SIG-M5 treated with dmso at 0.1 percent for 504 hours (cell line): Measurements from ENCODE around the gene PAIP1.
A peak's percentile ranks its signal among the peaks of the same experiment; 100 is the strongest.
"Not testable (repeated sequence)": the region's sequence is repeated elsewhere in the genome, so short reads cannot be mapped to it uniquely, and the experiment has no call there.

ENCODE experiments used
- DNase-seq: peaks from one replicate; lab custom pipeline; 2025; ENCODE audit not compliant: unreplicated experiment; lab: John Stamatoyannopoulos, UW

Gene PAIP1, protein sequence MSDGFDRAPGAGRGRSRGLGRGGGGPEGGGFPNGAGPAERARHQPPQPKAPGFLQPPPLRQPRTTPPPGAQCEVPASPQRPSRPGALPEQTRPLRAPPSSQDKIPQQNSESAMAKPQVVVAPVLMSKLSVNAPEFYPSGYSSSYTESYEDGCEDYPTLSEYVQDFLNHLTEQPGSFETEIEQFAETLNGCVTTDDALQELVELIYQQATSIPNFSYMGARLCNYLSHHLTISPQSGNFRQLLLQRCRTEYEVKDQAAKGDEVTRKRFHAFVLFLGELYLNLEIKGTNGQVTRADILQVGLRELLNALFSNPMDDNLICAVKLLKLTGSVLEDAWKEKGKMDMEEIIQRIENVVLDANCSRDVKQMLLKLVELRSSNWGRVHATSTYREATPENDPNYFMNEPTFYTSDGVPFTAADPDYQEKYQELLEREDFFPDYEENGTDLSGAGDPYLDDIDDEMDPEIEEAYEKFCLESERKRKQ

DNA sequence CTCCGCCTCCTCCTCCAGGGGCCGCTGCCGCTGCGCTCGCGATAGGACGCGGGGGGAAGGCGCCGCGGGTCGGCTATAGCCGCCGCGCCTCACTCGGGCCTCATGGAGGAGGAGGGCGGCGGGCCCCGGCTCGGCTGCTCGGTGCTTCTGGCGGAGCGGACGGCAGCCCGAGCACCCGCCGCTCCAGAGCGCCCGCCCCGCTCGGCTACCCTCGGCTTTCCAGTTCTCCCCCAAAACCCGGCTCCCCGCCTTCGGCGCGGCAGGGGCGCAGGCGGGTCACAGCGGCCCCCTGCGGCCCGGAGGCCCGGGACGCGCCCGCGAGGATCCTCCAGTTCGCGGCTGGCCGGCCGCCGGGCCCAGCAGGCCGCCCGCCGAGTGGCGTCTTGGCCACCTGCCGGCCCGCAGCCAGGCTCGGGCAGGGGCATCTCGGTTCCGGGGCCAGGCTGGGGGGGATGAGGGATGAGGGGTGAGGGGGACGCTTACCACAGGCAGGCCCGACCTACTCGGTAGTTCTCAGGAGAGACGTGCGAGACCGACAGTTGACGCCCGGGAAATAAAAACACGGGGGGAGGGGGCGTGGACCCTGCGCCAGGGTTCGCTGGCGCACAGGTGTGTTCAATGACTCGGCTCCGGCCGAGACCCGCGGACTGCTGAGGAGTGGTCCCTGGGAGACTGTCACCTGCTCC is at the start of gene PAIP1:
Gene PAIP1 (minus strand): TSS at position 221 of the 686 bp plus-strand sequence. CDS start 231 bp downstream, outside the sequence.
- DNase-seq: peak; percentile 82

DNA sequence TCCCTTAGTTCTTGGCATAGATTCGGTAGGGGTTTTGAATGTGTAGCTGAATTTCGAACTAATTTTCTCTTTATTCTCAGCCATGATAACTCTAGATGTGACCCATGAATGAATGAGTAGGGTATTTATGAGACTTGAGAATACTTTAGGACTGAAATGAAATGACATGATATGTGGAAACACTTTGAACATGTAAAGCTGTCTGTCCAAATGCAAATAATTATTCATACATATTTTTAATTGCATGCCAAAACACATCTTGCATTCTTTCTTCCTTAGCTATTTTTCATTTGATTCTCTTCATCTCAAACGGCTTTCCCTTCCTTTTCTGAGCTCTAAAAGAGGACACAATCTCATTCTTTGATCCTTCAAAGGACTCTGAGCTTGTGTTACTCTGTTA is 49.5 kb upstream of the PAIP1 start:
- DNase-seq: no peak

DNA sequence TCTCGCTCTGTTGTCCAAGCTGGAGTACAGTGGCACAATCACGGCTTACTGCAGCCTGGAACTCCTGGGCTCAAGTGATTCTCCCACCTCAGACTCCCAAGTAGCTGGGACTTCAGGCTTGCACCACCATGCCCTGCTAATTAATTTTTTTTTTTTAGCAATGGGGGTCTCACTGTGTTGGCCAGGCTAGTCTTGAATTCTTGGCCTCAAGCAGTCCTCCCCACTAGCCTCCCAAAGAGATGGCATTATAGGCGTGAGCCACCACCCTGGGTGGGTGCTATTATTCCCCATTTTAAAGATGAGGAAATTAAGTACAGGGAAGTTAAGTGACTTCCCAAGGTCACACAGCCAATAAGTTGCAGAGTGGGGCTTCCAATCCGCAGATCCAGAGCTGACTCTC is 47.8 kb upstream of the PAIP1 start:
- no peak for DNase-seq

DNA sequence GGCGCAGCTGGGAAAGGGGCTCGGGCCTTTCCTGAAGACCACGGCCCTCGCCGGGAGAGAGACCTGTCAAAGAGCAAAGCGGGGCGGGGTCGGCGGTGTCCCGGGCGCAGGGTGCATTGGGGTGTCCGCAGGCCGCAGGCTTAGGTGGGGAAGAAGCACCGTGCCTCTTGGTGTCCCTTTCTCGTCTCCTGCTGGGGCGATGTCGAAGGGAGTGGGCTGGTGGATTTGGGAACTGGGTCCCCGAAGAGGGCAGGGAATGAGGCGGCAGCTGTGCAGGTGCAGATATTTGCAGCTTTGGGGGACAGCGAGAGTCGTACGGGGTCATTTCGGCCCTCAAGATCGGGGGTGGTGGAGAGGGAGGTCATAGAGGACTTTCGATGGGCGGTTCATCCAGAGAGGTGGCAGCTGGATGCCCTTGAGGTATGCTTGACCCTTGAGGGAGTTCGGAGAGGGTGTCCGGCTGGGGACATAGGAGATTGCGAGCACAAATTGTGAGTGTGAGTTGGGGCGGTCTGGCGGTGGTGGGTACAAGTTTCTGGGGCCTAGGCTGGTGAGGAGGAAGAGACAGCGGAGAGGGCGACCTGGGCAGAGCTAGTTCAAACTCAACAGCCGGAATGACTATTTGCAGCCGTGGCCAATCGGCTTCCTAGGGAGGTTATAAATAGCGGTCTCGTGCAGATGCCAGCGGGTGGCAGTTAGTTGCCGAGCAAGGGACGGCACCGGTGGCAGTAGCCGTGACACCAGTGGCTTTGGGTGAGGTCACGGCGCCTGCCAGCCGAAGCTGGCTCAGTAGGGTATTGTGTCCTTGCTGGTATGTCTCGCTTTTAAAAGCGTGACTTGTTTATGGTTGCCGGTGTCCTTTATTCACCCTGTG is 46.7 kb upstream of the PAIP1 start:
- DNase-seq: peak; percentile 93

DNA sequence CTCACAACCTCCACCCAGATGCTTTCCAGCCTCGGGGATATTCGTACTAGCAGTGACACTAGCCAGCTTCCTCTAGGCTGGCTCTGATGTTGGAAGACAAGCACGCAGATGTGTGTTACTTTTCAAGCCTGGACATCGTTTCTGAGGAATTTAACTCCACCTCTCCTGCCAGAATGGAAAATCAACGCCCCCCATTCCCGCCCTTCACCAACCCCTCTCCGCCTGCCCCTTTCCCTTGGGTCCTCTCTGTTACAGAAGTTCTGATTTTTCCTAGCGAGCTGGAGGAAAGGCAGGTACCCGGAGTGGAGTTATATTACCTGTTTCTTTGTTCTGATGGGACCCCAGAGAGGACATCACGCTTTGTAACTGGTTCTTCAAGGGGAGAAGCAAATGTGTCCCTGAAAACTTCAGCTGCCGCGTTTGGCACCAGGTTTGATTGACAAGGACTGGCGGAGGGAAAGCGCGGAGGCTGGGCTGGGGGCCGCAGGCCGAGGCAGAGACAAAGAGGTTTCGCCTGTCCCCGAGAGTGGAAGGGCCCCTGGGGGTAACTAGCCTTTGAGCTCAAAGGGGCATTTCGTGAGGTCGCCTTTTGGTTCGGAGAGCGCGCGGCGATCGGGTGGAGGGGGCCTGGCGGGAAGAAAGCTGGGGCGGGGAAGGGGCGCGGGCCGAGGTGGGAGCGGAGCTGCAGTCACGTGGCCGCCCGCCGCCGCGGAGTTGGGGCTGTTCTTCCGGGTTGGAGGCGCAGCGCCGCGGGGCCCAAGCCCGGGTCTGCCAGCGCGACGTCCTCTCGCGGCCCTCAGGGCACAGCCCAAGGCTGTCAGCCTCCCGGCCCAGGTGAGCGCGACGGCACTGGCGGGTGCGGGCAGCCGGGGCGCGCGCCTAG is 45.8 kb upstream of the PAIP1 start, which contains the start of gene NNT:
Gene NNT (plus strand): TSS at position 720 of the 883 bp plus-strand sequence. CDS start 6,016 bp downstream, outside the sequence.
- peak; percentile 53 for DNase-seq

DNA sequence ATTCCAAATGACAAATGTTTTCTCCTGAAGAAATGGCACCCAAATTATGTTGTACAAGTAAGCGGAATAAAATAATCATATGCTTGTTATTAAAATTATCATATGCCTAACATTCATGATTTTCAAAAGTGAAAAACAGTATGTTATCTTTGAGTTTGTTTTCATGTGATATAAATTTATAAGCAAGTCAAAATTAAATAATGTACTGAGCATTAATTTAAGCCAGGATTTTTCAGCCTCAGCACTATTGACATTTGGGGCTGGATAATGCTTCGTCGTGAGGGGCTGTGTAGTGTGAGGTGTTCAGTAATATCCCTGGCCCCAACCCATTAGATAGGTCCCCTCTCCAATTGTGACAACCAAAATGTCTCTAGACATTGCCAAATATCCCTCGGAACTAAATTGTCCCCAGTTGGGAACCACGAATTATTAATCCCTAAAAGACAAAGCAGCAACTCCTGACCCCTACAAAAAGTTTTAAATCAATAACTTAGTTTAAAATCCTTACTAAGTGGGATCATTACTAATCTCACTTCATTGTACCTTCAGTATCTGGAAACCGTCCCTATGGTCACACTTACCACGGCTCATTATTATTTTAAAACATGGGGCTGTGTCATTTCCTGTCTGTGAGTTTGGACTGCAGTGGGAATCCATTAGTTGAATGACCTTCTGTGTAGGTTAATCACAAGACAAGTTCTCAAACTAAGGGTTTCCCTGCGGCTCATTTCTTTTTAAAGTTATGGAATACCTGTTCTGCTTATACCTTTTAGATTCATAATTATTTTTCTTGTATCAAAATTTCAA is 44.8 kb upstream of the PAIP1 start:
- DNase-seq: peak; percentile 12

DNA sequence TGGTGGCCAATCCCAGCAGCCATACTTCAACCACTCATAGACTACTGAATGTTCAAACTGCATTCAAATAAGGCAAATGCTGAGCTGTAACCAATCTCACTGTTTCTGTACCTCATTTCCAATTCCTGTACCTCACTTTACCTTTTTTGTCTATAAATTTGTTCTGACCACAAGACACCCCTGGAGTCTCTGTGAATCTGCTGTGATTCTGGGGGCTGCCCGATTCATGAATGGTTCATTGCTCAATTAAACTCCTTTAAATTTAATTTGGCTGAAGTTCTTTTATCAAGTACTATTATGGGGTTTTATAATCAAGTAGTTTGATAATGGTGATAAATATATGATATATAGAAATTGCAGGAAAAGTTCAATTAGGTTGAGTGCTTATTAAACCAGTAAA is 42.0 kb upstream of the PAIP1 start:
- DNase-seq: not testable (repeated sequence)

DNA sequence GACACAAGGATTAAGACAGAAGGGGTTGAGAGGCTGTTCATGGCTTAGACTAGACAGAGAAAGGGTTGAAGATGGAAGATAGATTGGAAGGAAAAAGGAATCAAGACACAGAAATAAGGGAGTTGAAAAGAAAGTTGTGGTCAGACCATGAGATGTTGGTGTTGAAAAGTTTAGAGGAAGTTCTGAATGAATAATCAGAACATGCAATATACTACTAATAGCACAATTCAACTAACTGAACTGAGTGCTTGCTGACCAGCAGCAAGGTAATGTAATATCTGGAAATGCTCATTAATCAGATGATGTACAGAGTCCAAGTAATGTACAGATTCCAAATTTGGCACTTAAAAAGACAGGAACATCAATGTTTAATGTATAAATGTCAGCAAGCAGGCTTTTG is 35.5 kb upstream of the PAIP1 start:
- DNase-seq: no peak

DNA sequence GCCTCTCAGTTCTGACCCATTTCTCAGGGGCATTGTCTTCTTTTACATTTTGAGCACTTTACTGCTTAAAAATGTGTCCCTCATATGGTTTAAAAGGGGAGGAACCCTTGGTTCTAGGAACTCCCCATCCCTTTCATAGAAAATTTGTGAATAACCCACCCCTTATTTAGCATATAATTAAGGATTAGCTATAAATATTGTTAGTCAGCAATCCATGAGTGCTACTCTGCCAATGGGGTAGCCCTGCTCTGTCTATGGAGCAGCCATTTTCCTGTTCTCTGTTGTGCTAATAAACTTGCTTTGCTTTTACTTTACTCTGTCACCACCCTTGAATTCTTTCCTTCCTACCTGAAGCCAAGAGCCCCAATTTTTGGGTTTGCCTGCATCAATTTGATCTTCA is 33.8 kb upstream of the PAIP1 start:
- DNase-seq: no peak

DNA sequence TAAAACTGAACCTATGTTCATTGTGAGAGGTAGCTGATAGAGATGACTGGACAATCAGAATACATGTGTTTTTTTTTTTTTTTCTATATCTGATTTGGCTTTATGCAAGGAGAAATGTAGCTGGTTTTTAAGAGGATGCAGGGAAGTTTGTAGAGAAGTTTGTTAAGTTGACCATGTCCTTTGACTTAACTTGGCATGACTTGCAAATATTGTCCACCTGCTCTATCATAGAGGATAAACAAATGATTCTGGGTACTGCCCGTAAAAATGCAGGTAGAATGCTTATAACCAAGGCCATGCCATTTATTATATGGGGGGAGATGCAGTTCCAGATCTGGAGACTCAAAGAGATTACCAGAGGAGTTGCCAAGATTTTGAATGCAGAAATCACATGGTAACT is 32.4 kb upstream of the PAIP1 start:
- no peak for DNase-seq

DNA sequence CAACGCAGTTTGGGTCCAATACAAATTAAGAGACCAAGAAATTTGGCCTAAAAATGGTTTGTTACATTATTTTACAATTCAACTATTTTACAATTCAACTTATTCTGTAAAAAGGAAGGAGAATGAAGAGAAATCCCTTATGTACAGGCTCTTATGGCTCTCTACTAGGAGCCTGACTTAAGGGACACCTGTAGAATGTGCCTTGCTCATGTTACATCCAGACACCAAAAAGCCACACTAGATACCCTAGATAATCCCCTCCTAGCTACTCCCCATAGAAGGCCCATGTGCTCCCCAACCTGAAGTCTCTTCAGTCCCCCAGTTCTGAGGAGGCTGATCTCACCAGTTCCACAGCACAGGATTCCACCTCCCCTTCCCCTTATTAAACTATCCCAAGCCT is 32.0 kb upstream of the PAIP1 start:
- no peak for DNase-seq

DNA sequence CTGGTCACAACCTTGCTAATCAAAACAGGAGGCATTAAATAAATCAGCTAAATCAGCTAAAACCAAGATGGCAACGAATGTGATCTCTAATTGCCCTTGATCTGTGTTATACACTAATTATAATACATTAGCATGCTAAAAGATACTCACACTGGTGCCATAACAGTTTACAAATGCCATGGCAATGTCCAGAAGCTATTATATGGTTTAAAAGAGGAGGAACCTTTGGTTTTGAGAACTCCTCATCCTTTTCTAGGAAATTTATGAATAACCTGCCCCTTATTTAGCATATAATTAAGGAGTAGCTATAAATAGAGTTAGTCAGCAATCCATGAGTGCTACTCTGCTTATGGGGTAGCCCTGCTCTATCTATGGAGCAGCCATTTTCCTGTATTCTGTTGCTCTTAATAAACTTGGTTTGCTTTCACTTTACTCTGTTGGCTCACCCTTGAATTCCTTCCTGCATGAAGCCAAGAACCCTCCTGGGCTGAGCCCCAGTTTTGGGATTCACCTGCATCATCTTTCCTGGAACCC is 27.4 kb upstream of the PAIP1 start:
- DNase-seq: no peak

DNA sequence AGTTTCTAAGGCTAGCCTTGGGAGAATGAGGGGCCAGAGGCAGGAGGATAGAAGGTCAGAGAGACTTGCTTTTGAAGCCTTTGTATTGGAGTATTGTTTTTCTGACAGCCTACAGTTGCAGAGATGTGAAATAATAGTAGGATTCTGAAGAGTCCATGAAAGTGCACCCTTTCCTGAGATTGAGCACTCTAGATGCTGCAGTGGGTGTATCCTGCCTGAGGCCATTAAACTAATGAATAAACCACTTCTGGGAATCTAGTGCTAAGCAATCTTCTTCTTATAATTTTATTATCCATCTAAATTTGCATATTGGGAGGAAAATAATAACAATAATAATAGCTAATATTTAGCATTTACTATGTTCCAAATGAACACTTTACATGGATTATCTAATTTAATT is 26.8 kb upstream of the PAIP1 start:
- DNase-seq: no peak

DNA sequence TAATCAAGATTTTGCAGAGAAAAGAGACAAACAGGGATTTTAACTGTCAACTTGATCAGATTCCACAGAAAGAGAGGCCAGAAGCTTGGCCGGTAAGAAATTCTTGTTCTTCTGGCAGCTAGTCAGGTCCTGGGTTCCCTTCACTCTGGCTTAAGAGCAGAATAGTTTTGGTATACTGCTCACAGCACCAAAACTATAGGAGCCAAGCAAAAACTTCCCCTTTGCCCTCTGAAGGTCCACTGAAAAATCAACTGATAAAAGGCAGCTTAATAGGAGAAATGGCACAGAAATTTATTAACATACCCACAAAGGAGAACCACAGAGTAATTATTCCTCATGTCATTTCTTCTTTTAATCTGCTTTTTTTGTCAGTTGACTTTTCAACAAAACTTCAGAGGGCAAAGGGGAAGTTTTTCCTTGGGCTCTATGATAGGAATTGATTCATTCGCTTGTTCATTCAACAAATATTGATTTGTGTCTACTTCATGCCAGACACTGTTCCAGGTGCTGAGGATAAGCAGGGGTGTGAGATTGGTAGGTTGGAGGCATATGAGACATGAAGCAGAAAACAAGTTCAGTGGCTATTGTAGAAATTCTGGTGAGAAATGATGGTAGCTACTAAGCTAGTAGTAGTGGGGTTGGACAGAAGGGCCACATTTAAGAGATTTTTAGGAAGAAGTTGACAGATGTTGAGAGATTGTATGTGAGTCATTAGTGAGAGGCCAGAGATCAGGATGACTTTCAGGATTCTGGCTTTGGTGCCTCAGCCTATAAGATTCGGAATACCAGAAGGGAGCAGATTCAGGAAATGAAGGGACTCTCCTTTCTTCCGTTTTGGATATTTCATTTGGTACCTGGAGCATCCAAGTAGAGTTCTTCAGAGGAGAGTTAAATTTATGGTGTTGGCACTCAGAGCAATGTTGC is 25.5 kb upstream of the PAIP1 start:
- no peak for DNase-seq

DNA sequence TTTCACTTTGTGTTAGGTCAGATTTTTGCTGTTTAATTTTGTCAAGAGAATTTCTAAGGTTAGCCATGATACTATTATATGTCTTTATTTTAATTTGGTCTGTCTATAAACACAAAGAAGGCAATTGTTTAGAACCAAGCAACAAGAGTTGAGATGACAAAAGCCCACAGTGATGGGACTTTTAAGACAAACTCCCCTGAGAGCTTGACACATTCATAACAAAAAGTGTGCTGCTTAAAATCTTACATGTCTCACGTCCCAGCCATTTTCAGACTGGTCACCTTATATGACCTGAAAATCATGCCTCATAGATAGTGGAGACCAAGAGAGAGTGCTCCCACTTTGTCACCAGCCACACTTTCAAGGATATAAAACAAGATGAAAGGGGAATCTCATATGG is 24.5 kb upstream of the PAIP1 start:
- no peak for DNase-seq

DNA sequence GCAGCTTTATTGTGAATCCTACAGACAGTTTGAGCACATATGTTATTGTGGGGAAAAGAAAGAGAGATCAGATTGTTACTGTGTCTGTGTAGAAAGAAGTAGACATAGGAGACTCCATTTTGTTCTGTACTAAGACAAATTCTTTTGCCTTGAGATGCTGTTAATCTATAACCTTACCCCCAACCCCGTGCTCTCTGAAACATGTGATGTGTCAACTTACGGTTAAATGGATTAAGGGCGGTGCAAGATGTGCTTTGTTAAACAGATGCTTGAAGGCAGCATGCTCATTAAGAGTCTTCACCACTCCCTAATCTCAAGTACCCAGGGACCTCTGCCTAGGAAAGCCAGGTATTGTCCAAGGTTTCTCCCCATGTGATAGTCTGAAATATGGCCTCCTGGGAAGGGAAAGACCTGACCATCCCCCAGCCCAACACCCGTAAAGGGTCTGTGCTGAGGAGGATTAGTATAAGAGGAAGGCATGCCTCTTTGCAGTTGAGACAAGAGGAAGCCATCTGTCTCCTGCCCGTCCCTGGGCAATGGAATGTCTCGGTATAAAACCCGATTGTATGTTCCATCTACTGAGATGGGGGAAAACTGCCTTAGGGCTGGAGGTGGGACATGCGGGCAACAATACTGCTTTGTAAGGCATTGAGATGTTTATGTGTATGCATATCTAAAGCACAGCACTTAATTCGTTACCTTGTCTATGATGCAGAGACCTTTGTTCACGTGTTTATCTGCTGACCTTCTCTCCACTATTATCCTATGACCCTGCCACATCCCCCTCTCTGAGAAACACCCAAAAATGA is 23.7 kb upstream of the PAIP1 start:
- DNase-seq: not testable (repeated sequence)

DNA sequence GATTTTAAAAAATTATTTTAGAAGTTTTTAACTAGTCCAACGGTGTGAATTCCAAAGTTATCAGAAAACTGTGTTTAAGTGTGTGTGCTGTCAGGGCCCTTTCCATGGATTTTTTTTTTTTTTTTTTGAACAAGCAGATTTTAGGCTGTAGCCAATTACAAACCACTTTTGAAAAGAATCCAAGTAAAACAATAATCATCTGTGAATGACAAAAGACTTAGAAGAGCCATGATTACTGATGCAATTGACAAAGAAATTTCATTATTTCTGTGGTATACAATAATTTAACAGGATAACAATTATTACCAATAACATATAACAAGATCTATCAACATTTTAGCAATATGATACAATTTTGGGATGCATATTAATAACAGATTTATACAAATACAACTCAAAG is 16.2 kb upstream of the PAIP1 start:
- no peak for DNase-seq
